ENCODE results near the gene SP3.
A peak's percentile ranks its signal among the peaks of the same experiment; 100 is the strongest.

- peak in 5 of 6 experiments; percentile 31 to 57 (median 54) for TF ChIP-seq CTCF (IDR thresholded peaks at IDR 0.05)
- TF ChIP-seq POLR2A (IDR thresholded peaks at IDR 0.05), result no peak
Observed at GRCh38 chr2:173963323-173963816, 1.8 kb downstream of the SP3 start.
